Ishikawa (cell line): Measurements from ENCODE around the gene TENT5C.

Experiments
- CREB1 ChIP-seq: IDR thresholded peaks from 2 replicates; pipeline ENCODE4 v1.6.1; 2012; ENCODE audit warnings: low read depth
- EP300 ChIP-seq: IDR thresholded peaks from 2 replicates; pipeline ENCODE4 v1.6.1; 2012; ENCODE audit warnings: borderline replicate concordance
- RAD21 ChIP-seq: IDR thresholded peaks from 2 replicates; pipeline ENCODE4 v1.6.1; 2012; ENCODE audit warnings: low read depth
- TF ChIP-seq, protein P1 (sequence below): IDR thresholded peaks from 2 replicates; pipeline ENCODE4 v1.6.1; 2012
- TF ChIP-seq, protein P2 (sequence below): IDR thresholded peaks from 2 replicates; pipeline ENCODE4 v1.6.1; 2012; ENCODE audit warnings: low read depth, mild to moderate bottlenecking

DNA sequence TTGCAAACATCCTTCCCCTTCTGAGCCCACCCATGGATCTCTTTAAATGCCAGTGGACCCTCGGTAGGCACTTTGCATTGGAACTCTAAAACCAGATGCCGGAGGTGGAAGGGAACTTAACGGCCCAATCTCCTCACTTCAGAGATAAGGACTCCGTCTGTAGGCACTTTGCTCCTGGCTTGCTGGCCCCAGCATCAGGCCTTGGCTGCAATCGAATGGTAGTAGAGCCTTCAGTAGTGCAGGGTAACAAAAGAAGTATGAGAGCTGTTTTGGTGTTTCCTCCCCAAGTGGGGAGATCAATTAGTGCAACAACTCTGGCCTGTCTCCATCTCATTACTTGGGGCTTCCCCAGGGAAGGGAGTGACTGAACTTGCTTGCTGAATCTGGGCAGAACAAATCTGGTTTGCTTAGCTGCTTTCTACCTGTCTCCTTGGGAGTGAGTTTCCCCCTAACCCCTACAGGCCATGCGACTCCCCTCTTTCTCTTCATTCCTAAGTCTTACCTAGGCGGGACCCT lies 70.8 kb downstream of the TENT5C start:
- TF ChIP-seq CREB1, result no peak
- TF ChIP-seq, protein P1, sequence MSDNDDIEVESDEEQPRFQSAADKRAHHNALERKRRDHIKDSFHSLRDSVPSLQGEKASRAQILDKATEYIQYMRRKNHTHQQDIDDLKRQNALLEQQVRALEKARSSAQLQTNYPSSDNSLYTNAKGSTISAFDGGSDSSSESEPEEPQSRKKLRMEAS, result no peak
- TF ChIP-seq, protein P2, sequence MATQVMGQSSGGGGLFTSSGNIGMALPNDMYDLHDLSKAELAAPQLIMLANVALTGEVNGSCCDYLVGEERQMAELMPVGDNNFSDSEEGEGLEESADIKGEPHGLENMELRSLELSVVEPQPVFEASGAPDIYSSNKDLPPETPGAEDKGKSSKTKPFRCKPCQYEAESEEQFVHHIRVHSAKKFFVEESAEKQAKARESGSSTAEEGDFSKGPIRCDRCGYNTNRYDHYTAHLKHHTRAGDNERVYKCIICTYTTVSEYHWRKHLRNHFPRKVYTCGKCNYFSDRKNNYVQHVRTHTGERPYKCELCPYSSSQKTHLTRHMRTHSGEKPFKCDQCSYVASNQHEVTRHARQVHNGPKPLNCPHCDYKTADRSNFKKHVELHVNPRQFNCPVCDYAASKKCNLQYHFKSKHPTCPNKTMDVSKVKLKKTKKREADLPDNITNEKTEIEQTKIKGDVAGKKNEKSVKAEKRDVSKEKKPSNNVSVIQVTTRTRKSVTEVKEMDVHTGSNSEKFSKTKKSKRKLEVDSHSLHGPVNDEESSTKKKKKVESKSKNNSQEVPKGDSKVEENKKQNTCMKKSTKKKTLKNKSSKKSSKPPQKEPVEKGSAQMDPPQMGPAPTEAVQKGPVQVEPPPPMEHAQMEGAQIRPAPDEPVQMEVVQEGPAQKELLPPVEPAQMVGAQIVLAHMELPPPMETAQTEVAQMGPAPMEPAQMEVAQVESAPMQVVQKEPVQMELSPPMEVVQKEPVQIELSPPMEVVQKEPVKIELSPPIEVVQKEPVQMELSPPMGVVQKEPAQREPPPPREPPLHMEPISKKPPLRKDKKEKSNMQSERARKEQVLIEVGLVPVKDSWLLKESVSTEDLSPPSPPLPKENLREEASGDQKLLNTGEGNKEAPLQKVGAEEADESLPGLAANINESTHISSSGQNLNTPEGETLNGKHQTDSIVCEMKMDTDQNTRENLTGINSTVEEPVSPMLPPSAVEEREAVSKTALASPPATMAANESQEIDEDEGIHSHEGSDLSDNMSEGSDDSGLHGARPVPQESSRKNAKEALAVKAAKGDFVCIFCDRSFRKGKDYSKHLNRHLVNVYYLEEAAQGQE, result no peak
- no peak for TF ChIP-seq RAD21
- TF ChIP-seq EP300, result no peak
